Posterior cingulate gyrus (tissue), 11 donors: ENCODE results near the gene FOXC2.

ENCODE experiments used
- DNase-seq, 10 donors: peaks; one replicate each; pipeline versions ENCODE4 v3.0.0 to v3.0.0-alpha.2; 2020 to 2021; ENCODE audit warnings: mixed read lengths in 3 of 10
- intact Hi-C: fragments of 100-400 bp; cut with DNase I; formaldehyde crosslinking; loops from one replicate; pipeline ENCODE4 v1.15.1; 2023

Gene FOXC2

GRCh38 chr16:86569701-86570447, 3.2 kb downstream of the FOXC2 start:
- intact Hi-C loops = no loop called here
- DNase-seq = no peak

DNA sequence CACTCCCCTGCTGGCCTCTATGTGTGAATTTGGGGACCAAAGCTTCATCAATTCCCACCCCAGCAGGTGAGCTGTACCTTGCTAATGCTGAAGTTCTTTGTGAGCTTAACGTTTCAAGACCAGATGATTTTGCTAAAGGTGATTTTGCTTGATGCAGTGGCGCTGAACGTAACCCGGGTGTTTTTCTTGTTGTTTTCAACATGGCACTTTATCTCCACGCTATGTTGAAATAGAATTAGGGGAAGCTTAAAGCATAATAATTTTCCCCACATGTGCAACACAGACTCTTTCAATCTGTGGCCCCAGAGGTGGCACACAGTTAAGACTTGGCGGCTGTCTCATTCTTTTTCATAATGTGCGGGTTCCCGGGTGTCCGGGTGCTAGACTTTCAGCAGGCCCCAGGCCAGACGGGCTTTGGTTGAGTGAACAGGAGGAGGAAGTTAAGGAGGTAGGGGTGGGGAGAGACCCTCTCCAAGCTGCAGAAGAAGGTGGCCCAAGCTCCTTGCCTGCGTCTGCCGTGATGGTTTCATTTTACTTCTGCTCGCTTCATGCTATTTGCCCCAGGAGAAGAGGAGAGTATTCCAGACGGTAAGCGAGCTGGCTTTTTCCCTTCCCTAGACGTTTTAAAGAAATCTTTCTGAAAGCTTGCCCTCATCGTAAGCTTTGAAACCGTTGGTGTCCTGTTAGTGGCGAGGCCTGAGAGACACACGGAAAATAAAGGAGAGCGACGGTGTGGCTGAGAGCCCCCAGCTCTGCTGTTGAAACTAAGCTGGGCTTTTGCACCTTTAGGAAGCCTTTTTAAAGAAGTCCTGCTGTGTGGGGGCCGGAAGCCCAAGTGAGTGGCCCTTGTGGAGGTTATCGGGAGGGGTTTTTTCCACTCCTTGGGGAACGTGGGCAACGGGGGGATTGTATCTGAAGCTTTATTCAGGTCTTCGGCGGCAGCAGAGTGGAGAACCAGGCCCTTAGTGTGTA, 4.2 kb downstream of the FOXC2 start:
- intact Hi-C loops = no loop called here
- DNase-seq = no peak

GRCh38 chr16:86571530-86571915, 4.9 kb downstream of the FOXC2 start:
- DNase-seq = no peak
- intact Hi-C loops = no loop called here

DNA sequence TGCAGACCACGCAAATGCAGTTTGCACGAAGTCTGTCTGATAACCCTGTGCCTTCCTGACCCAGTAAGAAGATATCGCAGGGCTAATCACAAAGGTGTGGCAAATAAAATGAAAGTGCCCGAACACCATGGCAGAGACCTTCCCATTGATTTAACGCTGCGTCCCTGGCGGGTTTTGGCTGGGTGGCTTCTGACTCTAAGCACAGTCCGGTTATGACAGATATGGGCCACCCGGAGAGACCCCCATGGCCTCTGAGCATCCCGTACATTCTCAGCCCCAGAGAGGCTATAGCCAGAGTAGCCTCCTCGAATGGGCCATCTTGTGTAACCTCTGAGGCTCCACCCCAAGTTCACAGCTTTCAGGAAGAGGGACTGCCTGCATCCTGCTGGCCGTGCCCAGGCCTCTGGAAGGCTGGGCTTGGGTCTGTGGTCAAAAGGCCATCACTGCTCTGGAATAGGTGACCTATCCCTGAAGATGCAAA, 5.5 kb downstream of the FOXC2 start:
- no peak for DNase-seq
- intact Hi-C loops = no loop called here

GRCh38 chr16:86572606-86573005, 6.0 kb downstream of the FOXC2 start:
- intact Hi-C loops = no loop called here
- no peak for DNase-seq

DNA sequence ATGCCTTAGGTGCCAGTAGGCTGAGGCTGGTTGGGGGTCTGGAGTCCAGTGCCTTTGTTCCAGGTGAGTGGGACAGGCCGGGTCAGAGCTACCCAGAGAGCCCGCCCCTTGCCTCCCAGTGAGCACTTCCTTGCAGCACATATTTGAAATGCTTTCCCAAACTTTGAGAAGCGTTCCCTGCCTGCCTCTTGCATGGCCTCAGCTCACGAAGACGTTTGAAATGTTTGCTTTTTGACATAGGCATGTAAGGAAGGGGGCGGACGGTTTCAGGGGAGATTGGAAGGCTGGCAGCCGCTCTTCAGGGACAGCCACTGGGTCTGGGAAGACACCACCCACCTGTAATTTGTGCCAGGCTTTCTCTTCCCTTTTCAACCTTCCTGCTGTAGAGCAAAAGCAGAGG, 6.6 kb downstream of the FOXC2 start:
- DNase-seq = no peak
- intact Hi-C loops = no loop called here

- no peak for DNase-seq
- intact Hi-C loops = no loop called here
Observed at GRCh38 chr16:86573646-86574508, 7.2 kb downstream of the FOXC2 start.

- DNase-seq = no peak
- intact Hi-C loops = no loop called here
Observed at GRCh38 chr16:86574646-86575045, 8.0 kb downstream of the FOXC2 start.

GRCh38 chr16:86575095-86575685, 8.6 kb downstream of the FOXC2 start:
- no peak for DNase-seq
- intact Hi-C loops = no loop called here

- intact Hi-C loops = no loop called here
- DNase-seq = no peak
Observed at GRCh38 chr16:86575754-86576557, 9.3 kb downstream of the FOXC2 start.

DNA sequence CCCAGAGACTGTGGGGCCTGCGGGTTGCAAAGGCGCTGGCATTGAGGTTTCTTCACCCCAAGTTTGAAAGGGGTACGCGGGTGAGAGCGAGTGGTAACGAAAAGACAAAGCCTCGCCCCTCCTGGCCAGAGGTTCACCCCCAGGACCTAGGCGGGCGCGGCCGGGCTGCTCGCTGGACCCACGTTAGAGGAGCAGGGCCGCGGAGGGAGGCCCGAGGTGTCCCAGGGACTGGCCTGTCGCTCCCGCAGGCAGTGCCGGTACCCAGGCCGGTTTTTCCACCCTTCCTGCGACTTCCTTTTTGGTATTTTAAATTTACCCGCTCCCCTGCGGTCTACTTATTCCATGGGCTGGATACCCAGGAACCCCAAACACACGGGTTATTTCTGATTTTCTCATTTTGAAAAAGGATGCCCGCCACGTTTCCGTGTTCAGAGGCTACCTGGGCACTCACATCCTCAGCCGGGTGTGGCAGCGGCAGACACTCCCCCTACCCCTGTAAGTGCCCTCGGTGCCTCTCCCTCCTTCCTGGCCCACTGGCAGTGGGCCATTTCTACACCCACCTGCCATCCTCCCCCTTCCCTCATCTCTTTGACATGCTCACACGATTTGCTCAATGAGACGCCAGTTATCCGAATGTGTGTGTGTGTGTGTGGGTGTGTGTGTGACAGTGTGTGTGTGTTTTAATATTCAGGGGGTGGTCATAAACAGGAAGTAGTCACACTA, 10.1 kb downstream of the FOXC2 start:
- intact Hi-C loops = no loop called here
- DNase-seq = no peak

DNA sequence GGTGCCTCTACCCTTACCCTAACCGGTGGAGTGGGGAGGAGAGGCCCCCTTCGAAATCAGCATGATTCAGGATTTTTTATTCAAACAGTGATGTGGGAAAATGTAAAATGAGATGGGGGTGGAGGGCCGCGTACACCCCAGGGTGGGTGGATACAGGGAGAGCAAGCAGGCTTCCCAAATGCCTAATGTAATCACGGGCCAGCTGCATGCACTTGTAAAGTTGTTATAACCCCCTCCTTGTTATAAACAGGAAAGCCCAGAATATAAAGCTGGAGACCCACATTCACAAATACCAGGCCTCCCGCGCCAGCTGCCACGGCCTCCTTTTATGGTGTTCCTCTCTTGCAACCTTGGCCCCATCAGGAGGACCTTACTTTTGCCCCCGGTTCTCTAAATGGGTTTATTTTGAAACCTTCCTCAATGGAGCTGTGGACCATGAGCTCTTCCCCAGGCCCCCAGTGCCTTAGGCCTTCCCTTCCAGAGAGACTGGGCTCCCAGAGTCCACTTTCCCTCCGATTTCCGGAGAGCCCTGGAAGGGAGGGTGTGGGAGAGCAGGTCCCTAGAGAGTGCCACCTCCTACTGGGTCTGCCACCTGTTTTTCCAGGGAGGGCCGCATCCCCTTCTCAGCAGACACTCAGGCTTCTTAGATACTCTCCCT, 10.8 kb downstream of the FOXC2 start:
- DNase-seq = no peak
- intact Hi-C loops = no loop called here

DNA sequence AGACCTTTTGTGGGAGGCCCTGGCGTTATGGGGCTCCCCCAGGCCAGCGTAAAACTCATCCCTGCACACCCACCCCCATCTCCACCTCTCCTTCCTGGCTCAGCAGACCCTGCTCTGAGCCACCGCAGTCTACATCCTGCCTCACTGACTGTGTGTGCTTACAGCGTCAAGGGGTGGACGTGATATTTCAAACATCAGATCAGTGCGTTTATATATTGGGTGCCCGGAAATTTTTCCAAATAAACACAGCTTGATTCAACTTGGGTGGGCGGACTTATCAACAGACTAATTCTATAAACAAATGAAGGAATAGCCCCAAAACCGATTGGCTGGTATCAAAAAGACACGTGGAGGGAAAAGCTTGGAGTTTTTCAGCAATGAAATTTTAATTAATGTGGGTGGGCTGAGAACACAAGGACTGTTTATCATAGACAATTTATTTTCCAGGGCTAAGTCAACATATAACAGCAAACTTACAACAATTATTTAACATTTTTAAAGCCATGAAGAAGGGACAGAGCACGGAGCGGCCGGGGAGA, 11.5 kb downstream of the FOXC2 start, which contains the start of gene FOXL1:
Gene FOXL1, plus strand, starts transcription at position 489 of the 539 bp plus-strand sequence. CDS start 175 bp downstream, outside the sequence.
- no peak for DNase-seq
- intact Hi-C loops = no loop called here

- DNase-seq = no peak
- intact Hi-C loops = no loop called here
Observed at GRCh38 chr16:86578611-86579267, 12.1 kb downstream of the FOXC2 start.

DNA sequence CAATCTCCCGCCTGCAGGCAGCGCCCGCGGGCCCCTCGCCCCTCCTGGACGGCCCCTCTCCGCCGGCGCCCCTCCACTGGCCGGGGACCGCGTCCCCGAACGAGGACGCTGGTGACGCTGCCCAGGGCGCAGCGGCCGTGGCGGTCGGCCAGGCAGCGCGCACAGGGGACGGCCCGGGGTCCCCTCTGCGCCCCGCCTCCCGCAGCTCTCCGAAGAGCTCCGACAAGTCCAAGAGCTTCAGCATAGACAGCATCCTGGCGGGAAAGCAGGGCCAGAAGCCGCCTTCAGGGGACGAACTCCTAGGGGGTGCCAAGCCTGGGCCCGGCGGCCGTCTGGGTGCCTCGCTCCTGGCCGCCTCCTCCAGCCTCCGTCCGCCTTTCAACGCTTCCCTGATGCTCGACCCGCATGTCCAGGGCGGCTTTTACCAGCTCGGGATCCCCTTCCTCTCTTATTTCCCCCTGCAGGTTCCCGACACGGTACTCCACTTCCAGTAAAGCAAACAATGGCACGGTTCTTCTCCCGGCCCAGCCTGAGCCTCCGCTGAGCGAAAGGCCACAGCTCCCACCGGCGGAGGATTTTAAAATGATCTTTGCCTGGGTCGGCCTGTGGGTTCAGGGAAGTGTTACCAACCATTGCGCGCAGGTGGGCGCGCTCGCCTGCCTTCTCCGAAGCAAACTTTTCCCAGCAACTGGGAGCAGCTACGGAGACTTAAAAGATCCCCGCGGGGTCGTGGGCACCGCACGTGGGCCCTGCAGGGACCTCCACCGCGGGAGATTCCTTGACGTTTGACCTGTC, 12.8 kb downstream of the FOXC2 start:
- no peak for DNase-seq

DNA sequence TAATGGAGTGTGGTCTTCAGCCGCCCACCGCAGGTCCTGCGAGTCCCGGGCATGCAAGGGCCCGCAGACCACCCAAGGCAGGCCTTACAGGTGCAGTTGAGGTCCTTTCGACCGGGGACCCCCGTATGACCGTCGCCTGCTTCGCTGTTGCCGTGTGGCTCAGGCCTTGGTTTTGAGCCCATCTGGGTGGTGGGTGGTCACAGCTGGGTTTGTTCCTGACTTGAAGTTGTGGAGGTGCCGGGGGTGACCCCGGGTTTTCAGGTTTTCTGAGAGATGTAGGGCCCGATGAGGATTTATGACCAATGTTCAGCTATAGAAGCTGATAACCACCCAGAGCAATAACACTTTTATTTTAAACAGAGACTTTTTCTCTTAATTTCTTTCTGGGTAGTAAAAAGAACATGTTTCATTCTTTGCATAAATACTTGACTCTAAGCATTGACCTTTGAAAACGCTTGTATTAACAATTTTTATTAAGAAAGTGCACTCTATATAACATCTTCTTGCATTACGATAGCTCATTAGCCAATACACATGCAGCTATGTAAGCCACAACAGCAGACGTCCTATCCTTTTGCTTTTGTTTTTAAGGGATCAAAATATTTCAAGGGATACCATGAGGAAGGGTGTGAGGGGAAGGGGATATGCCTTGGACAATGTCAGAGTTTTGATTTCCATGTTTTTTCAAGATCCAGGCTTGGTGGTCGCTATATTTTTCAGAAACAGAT, 13.6 kb downstream of the FOXC2 start:
- intact Hi-C loops = no loop called here

More for the DNA sequence above, 12.8 kb downstream of the FOXC2 start:
- intact Hi-C loops = no loop called here

More for the DNA sequence above, 13.6 kb downstream of the FOXC2 start:
- DNase-seq = no peak
